ENCODE data around the gene TTC24. TPM values are rescaled to one million over a fixed set of nuclear protein-coding genes. Genes with fewer than 3 reads are reported as not detected.

The TTC24 gene
- total and polyA plus RNA-seq, 3 donors from 2014 or later = 0.38 TPM; not detected in 2

GRCh38 chr1:156555715-156556114 is 23.8 kb upstream of the TTC24 start:
- H3K9me3 ChIP-seq = no peaks in the 10 kb centered on the region
- TF ChIP-seq, protein P1, sequence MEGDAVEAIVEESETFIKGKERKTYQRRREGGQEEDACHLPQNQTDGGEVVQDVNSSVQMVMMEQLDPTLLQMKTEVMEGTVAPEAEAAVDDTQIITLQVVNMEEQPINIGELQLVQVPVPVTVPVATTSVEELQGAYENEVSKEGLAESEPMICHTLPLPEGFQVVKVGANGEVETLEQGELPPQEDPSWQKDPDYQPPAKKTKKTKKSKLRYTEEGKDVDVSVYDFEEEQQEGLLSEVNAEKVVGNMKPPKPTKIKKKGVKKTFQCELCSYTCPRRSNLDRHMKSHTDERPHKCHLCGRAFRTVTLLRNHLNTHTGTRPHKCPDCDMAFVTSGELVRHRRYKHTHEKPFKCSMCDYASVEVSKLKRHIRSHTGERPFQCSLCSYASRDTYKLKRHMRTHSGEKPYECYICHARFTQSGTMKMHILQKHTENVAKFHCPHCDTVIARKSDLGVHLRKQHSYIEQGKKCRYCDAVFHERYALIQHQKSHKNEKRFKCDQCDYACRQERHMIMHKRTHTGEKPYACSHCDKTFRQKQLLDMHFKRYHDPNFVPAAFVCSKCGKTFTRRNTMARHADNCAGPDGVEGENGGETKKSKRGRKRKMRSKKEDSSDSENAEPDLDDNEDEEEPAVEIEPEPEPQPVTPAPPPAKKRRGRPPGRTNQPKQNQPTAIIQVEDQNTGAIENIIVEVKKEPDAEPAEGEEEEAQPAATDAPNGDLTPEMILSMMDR (IDR thresholded peaks at IDR 0.05) = no peak
- no peak for TF ChIP-seq POLR2A (IDR thresholded peaks at IDR 0.05)
- no peaks in the 10 kb centered on the region for H3K4me1 ChIP-seq
- intact Hi-C loops (cut with DNase I; ENCODE audit: low total_unique reads) = no loop called here
- H3K27ac ChIP-seq = no peak overlapping the region
- 50 to 65% methylated on average over 2 of the region's 2 CpGs for WGBS, 2 donors
- no peak for DNase-seq
- H3K36me3 ChIP-seq (ENCODE audit: low read depth, missing control alignments) = no peaks in the 10 kb centered on the region
- no peaks in the 10 kb centered on the region for H3K27me3 ChIP-seq
- no peak overlapping the region for H3K4me3 ChIP-seq

DNA sequence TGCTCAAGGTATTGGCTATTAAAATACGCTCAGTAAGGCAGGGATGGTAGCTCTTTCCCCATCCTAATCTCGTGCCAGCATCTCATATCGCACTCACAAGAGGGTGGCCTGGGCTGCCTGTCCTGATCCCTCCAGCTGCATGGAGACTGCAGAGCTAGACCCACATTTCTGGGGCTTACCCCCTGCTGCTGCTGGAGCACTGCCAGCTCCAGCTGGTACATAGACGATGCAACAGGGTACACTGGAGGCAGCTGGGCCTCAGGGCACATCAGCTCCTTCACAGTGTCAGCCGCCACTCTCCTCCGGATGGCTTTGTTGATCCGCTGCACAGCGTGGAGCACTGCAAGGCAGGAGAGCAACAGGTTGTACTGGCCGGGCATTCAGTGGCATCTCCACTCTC is 23.2 kb upstream of the TTC24 start:
- Histone ChIP-seq H3K9me3 (no peaks in the 10 kb centered on the region), H3K27ac (no peak overlapping the region), H3K27me3 (no peaks in the 10 kb centered on the region), H3K36me3 (ENCODE audit: low read depth, missing control alignments) (no peaks in the 10 kb centered on the region), H3K4me3 (no peak overlapping the region), H3K4me1 (no peaks in the 10 kb centered on the region)
- DNase-seq = no peak
- WGBS, 2 donors = 63 to 82% methylated on average over 3 to 9 of the region's 9 CpGs
- TF ChIP-seq, protein P1 (IDR thresholded peaks at IDR 0.05) = no peak
- no peak for TF ChIP-seq POLR2A (IDR thresholded peaks at IDR 0.05)
- intact Hi-C loops (cut with DNase I; ENCODE audit: low total_unique reads) = no loop called here

- no peaks in the 10 kb centered on the region for H3K4me1 ChIP-seq
- H3K36me3 ChIP-seq (ENCODE audit: low read depth, missing control alignments) = no peaks in the 10 kb centered on the region
- DNase-seq = no peak
- no peak overlapping the region for H3K27ac ChIP-seq
- WGBS, 2 donors = 75 to 80% methylated on average over 7 of the region's 8 CpGs
- H3K27me3 ChIP-seq = no peaks in the 10 kb centered on the region
- no peak overlapping the region for H3K4me3 ChIP-seq
- TF ChIP-seq, protein P1 (IDR thresholded peaks at IDR 0.05) = no peak
- TF ChIP-seq POLR2A (IDR thresholded peaks at IDR 0.05) = no peak
- intact Hi-C loops (cut with DNase I; ENCODE audit: low total_unique reads) = no loop called here
- no peaks in the 10 kb centered on the region for H3K9me3 ChIP-seq
Measured at GRCh38 chr1:156559086-156559796, 20.3 kb upstream of the TTC24 start.

DNA sequence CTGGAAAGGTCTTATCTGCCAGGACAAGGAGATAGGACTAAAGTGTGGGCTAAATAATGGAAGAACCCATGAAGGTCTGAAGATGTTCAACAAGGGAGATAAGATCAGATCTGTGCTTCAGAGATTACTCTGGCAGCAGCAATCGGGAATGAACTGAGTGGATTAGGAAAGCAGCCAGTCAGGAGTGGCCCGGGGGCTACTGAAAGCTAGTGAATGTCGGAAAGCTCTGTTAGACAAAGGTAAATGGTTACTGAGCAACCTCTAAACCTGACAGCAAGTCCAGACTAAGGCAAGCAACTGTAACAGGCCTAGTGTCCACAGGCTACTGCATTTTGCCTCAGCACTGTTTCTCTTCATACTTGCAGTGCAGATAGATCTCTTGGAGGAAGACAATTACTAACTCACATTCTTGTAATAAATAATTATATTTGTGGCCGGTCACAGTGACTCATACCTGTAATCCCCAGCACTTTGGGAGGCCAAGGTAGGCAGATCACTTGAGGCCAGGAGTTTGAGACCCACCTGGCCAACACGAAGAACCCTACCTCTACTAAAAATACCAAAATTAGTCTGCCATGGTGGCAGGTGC is 19.6 kb upstream of the TTC24 start:
- no peaks in the 10 kb centered on the region for H3K36me3 ChIP-seq (ENCODE audit: low read depth, missing control alignments)
- no peak for TF ChIP-seq POLR2A (IDR thresholded peaks at IDR 0.05)
- TF ChIP-seq, protein P1 (IDR thresholded peaks at IDR 0.05) = no peak
- no peak overlapping the region for H3K27ac ChIP-seq
- H3K9me3 ChIP-seq = no peaks in the 10 kb centered on the region
- H3K27me3 ChIP-seq = no peaks in the 10 kb centered on the region
- intact Hi-C loops (cut with DNase I; ENCODE audit: low total_unique reads) = no loop called here
- WGBS, 2 donors = 71 to 78% methylated on average over 5 of the region's 5 CpGs
- DNase-seq = no peak
- H3K4me1 ChIP-seq = no peaks in the 10 kb centered on the region
- no peak overlapping the region for H3K4me3 ChIP-seq
